ENCODE measurements around the gene DYRK1A. TPM values are rescaled to one million over a fixed set of nuclear protein-coding genes. Genes with fewer than 3 reads are reported as not detected.
A peak's percentile ranks its signal among the peaks of the same experiment; 100 is the strongest.

DYRK1A gene
- total RNA-seq, 1 donor from 2014 or later = 82.1 TPM

GRCh38 chr21:37419228-37419906 is 52.8 kb downstream of the DYRK1A start:
- no peak for DNase-seq

- no peak for DNase-seq
Observed at GRCh38 chr21:37421306-37421705, 54.7 kb downstream of the DYRK1A start.

GRCh38 chr21:37422382-37422781 is 55.8 kb downstream of the DYRK1A start:
- DNase-seq = no peak

- DNase-seq = no peak
Observed at GRCh38 chr21:37423103-37423502, 56.5 kb downstream of the DYRK1A start.

GRCh38 chr21:37424396-37424795 is 57.8 kb downstream of the DYRK1A start:
- DNase-seq = no peak

GRCh38 chr21:37425001-37425400 is 58.4 kb downstream of the DYRK1A start:
- DNase-seq = no peak

- DNase-seq = no peak
Observed at GRCh38 chr21:37425684-37426083, 59.1 kb downstream of the DYRK1A start.

- DNase-seq = no peak
Observed at GRCh38 chr21:37427221-37427620, 60.6 kb downstream of the DYRK1A start.

- no peak for DNase-seq
Observed at GRCh38 chr21:37429356-37429755, 62.8 kb downstream of the DYRK1A start.

- DNase-seq = no peak
Observed at GRCh38 chr21:37430184-37430821, 63.7 kb downstream of the DYRK1A start.

GRCh38 chr21:37431243-37431642 is 64.7 kb downstream of the DYRK1A start:
- no peak for DNase-seq

- no peak for DNase-seq
Observed at GRCh38 chr21:37432710-37433455, 66.3 kb downstream of the DYRK1A start.

- DNase-seq = no peak
Observed at GRCh38 chr21:37433456-37433840, 66.9 kb downstream of the DYRK1A start.

- peak; percentile 99 for DNase-seq
Observed at GRCh38 chr21:37435120-37435519, 68.5 kb downstream of the DYRK1A start.

GRCh38 chr21:37435711-37436110 is 69.1 kb downstream of the DYRK1A start:
- no peak for DNase-seq

GRCh38 chr21:37436174-37436573 is 69.6 kb downstream of the DYRK1A start:
- DNase-seq = no peak

GRCh38 chr21:37437376-37438080 is 71.0 kb downstream of the DYRK1A start:
- DNase-seq = no peak

- DNase-seq = no peak
Observed at GRCh38 chr21:37443683-37444082, 77.1 kb downstream of the DYRK1A start.

- DNase-seq = no peak
Observed at GRCh38 chr21:37445228-37445627, 78.7 kb downstream of the DYRK1A start.

- no peak for DNase-seq
Observed at GRCh38 chr21:37446552-37446951, 80.0 kb downstream of the DYRK1A start.

- DNase-seq = no peak
Observed at GRCh38 chr21:37447288-37447936, 80.8 kb downstream of the DYRK1A start.

- DNase-seq = no peak
Observed at GRCh38 chr21:37449302-37449937, 82.8 kb downstream of the DYRK1A start.
